ENCODE measurements around the gene FBXL22.
"Not testable (repeated sequence)": the region's sequence is repeated elsewhere in the genome, so short reads cannot be mapped to it uniquely, and the experiment has no call there.

The FBXL22 gene

GRCh38 chr15:63595065-63595464 is 2.1 kb upstream of the FBXL22 start:
- DNase-seq, result no peak

GRCh38 chr15:63595688-63596087 is 1.5 kb upstream of the FBXL22 start:
- DNase-seq, result no peak

DNA sequence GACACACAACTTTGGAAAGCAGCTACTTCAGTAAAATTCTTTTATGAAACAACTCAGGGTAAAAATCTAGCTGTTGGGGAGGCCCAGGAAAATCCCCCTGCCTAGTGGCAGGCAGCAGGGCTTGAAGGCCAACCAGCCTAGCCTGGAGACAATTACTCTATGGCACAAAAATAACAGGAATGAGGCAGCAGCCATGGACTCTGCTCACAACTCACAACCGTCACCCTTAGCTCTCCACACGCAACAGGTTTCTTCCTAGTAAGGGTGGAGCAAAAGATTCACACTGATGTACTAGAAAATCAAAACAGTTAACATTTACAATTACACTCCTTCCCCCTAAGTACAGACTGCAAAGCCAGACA is 530 bp upstream of the FBXL22 start:
- no peak for DNase-seq

GRCh38 chr15:63597821-63598220 is 634 bp downstream of the FBXL22 start:
- no peak for DNase-seq

DNA sequence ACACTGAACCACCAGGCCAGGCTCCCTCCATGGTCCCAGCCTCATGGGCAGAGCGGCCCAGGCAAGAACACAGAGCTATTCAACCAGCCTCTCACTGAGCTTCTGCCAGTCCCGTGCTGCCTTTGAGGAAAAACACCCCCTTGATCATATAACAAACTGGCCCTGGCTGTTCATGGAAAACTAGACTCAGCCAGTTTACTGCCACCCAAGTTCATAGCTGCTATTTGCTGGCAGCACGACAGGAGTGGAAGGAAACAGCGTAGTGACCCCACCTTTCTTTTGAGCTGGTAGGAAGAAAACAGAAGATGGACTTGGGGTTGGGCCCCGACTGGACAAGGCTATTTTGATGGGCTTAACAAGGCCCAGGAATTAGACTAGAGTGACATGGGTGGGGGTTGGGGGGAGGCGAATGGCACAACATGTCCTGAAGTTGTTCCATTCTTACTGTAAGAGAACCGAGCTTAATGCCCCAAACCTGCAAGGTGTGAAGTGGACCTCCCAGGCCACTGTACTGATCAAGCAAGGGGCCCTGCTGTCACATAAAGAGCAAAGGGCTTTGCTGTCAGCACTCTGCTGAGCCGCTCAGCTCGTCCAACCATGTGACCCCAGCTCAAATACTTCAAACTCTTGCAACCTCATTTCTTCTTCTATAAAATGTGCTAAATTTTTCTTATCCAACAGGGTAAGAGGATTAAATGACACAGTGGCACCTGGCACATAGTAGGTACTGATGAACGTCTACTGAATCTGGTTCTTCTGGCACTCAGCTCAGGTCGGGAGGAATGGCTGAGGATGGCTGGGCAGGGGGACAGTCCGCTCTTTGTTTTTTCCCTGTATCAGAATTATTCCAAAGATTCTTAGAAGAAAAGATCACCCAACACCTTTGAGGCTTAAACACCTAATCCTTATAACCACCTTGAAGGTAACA is 1.6 kb downstream of the FBXL22 start:
- DNase-seq, result no peak

DNA sequence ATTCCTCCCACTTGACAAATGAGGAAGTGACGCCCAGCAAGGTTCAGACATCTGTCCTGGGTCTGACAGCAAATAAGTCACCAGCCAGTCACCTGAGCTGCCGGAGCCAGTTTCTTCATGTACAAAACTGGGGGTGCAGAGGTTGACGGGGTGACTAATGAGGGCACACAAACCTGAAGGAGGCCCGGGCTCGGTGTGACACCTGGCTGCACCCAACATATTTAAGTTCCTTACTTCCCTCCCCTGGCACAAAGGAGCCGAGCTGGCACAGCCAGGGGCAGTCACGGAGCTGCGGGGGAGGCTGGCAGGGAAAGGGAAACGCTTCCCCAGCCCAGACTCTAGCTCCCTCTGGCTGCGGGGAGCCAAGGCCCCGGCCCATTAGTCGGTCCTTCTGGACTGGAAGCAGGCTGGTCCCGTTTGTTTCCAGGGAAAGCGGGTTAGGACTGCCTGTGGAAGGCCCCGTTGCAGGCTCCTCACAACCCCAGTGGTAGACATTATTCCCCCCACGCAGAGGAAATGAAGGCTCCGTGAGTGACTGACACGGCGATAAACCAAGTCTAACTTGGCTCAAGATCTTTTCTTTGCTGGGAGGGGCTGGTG is 2.3 kb downstream of the FBXL22 start:
- DNase-seq, result peak; percentile 22

DNA sequence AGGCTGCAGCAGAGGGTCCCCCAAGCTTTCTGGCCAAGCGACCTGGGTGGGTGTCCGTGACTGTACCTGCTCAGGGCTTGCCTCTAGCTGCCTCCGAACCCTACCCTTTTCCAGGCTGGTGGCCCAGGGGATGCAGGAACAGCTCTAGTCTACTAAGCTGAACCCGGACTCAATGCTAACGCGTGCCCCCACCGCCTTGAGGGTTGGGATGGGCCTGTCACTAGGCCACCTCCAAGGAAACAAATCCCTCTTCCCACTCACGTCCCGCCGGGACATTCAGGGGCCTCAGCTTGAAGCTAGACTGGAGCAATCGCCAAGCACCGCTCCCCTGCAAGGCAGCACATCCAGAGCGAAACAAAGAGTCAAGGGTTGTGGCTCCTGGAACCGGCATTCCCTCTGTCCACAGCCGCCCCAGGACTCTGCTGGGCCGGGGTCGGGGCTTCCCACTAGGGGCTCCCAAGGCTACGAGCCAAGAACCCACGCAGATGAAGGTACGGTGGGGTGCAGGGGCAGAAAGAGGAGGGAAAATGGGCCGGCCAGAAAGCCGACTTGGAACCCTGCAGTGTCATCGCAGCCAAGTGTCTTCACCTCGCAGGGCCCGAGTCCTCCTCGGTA is 2.9 kb downstream of the FBXL22 start:
- no peak for DNase-seq

DNA sequence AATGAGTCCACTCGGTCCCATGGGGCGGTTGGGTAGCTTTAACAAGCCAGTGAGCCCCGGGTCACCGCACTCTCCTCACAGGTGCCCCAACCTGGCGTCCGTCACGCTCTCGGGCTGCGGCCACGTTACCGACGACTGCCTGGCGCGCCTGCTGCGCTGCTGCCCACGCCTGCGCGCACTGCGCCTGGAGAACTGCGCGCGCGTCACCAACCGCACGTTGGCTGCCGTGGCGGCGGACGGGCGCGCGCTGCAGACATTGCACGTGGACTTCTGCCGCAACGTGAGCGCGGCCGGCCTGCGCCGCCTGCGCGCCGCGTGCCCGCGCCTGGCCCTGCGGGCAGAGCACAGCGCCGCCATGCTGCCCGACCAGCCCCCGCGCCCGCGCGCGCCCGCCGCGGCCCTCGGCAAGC is 3.4 kb downstream of the FBXL22 start:
- peak; percentile 66 for DNase-seq

- no peak for DNase-seq
These were observed 4.0 kb downstream of the FBXL22 start for GRCh38 chr15:63601026-63601703.

- DNase-seq, result no peak
These were observed 4.6 kb downstream of the FBXL22 start for GRCh38 chr15:63601704-63602185.

DNA sequence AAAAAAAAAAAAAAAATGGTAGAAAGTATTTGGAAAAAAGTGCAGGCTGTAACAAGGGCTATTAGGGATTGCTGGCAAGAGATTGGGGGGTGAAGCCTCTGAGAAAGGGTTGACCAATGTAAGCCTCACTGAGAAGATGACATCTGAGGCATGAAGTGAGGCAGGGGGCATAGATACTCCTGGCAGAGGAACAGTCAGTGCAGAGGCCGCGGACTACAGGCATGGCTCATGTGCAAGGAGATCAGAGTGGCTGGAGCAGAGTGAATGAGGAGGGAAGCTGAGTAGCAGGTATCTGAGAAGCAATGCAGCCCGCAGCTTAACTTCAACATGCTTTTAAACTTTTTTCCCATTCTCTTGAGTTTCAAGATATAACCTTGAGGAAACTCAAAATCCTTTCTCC is 5.4 kb downstream of the FBXL22 start:
- no peak for DNase-seq

GRCh38 chr15:63603516-63603915 is 6.3 kb downstream of the FBXL22 start:
- DNase-seq, result no peak

DNA sequence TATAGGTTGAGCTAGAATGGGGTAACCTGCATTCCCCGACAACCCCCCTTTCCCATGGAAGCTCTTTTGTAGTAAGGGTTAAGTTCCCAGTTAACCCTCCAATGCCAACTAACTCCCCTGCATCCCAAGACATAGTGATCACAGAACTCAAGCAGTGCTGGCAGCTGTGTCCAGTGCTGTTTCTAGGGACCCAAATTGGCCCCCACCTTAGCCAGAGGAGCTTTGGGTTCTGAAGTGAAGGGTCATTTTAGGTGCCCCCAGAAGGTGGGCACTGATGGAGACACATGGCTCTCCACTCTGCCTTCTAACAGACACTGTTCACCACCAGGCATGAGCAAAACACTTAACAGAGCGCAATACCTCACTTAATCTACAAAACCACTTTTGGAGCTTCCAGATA is 7.1 kb downstream of the FBXL22 start:
- no peak for DNase-seq

- DNase-seq, result no peak
These were observed 7.8 kb downstream of the FBXL22 start for GRCh38 chr15:63605036-63605435.

DNA sequence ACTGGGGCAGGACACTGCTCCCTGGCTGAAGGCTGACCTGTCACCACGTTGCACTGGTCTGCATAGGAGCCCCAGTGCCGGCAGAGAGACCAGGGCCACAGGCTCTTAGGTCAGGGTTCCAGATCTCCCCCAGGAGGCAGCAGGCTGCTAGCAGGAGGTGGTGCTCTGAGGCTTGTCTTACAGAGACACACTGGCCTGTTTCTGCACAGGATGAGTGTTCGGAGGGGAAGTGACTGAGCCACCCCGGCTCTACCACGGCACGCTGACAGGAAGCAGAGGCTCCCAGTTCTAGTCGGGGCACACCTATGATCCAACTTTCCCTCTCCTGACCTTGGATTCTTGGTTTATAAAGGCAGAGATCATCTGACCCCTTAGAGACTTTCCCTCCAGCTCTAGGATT is 8.6 kb downstream of the FBXL22 start:
- no peak for DNase-seq

DNA sequence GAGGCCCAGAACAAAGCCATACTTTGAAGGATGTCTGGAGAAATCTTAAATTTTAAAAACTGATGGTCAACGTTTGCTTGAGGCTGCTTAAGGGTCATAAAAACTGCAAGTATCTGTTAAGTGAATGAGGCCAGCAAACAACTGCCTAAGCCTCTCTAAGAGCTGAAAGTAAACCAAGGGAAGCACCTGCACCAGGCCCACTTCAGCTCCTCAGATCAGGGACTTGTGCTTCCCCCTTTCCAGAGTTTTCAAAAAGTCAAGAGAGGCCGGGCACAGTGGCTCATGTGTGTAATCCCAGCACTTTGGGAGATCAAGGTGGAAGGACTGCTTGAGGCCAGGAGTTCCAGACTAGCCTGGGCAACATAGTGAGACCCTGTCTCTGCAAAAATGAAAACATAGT is 9.1 kb downstream of the FBXL22 start:
- no peak for DNase-seq

- DNase-seq, result no peak
These were observed 11.8 kb downstream of the FBXL22 start for GRCh38 chr15:63608989-63609388.

DNA sequence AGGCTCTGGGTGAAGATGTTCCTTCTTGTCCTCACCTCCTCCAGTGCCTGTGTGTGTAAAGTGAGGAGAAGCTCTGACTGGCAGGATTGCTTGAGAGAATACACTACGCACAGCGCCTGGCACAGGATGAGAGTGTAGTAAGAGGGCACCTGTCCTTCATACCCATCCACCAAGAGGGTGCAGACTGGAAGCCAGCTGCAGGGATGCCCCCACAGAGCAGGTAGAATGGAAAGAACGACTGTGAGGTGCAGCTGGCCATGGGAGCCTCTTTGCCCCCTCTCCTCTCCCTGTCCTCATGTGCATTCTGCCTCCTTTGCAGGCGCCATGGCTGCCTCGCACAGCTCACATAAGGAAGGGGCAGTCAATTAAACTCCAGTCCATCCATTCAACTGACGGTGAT is 12.3 kb downstream of the FBXL22 start:
- no peak for DNase-seq

GRCh38 chr15:63610209-63610841 is 13.1 kb downstream of the FBXL22 start:
- DNase-seq, result peak; percentile 49

DNA sequence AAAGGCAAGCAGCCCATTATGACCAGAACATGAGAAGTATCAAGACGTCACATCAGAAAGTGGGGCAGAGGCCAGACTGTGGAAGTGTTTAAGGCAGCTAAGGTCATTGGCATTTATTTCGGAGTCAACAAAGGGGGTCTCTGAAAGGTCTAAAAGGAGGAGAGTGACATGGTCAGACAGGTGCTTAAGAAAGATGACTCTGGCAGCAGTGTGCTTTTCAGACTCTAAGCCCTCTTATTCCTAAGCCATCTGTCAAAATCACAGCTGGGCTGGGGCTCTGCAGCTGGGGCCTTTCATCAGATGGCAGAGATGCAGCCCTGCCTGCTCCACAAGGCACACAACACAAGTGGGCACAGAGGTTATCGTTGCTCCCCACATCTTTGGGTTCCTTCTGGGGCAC is 14.0 kb downstream of the FBXL22 start:
- peak; percentile 6 for DNase-seq

DNA sequence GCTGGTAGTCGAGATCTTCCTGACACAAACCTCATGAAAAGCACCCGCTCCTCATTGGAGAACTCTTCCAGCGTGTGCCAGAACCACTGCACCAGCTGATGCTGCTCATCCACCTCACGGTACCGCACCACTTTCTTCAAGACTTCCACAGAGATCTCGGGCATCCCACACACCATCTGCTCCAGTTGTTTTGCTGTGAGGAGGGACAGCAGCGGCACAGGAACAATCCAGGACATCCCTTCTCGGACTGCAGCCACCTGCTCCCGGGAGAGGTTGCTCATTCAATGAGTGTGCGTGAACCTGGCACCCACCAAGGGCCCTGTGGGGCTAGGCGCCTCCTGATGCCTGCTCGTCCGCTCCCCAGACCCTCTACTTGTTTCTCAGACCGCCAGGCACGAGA is 15.1 kb downstream of the FBXL22 start:
- no peak for DNase-seq

GRCh38 chr15:63615935-63616334 is 18.7 kb downstream of the FBXL22 start:
- DNase-seq, result no peak

GRCh38 chr15:63617147-63617546 is 20.0 kb downstream of the FBXL22 start:
- DNase-seq, result not testable (repeated sequence)
